Adipocyte (in vitro differentiated cells): ENCODE measurements around the gene PLXNA1.

Experiments used
- DNase-seq: peaks from one replicate; pipeline ENCODE4 v3.0.0-alpha.2; 2015; ENCODE audit warnings: low read depth
- H3K27me3 ChIP-seq: replicated peaks from 2 replicates; pipeline ENCODE4 v1.7.0; 2013; ENCODE audit warnings: mild to moderate bottlenecking, low read length, moderate library complexity; ENCODE audit not compliant: control insufficient read depth, insufficient read depth
- H3K36me3 ChIP-seq: 2 replicates; pipeline ENCODE4 v1.7.0; 2013; ENCODE audit warnings: low read length, mild to moderate bottlenecking, moderate library complexity; ENCODE audit not compliant: control insufficient read depth, insufficient read depth, severe bottlenecking
- H3K4me1 ChIP-seq: 2 replicates; pipeline ENCODE4 v1.7.0; 2013; ENCODE audit warnings: mild to moderate bottlenecking, low read length, moderate library complexity; ENCODE audit not compliant: control insufficient read depth, insufficient read depth
- H3K4me3 ChIP-seq: 2 replicates; pipeline ENCODE4 v1.7.0; 2013; ENCODE audit warnings: mild to moderate bottlenecking, low read length, moderate library complexity
- H3K9ac ChIP-seq: 2 replicates; pipeline ENCODE4 v1.7.0; 2013; ENCODE audit warnings: mild to moderate bottlenecking, low read length, moderate library complexity
- H3K9me3 ChIP-seq: 2 replicates; pipeline ENCODE4 v1.7.0; 2013; ENCODE audit warnings: mild to moderate bottlenecking, low read length, moderate library complexity; ENCODE audit not compliant: control insufficient read depth

The PLXNA1 gene

GRCh38 chr3:126961191-126961790, 21.6 kb upstream of the PLXNA1 start:
- Histone ChIP-seq H3K36me3 (no peaks in the 10 kb centered on the region), H3K9me3 (no peaks in the 10 kb centered on the region), H3K27me3 (no peaks in the 10 kb centered on the region), H3K9ac (no peak overlapping the region), H3K4me3 (no peak overlapping the region), H3K4me1 (peaks cover 25% of the 10 kb centered on the region)
- peak; percentile 58 for DNase-seq

DNA sequence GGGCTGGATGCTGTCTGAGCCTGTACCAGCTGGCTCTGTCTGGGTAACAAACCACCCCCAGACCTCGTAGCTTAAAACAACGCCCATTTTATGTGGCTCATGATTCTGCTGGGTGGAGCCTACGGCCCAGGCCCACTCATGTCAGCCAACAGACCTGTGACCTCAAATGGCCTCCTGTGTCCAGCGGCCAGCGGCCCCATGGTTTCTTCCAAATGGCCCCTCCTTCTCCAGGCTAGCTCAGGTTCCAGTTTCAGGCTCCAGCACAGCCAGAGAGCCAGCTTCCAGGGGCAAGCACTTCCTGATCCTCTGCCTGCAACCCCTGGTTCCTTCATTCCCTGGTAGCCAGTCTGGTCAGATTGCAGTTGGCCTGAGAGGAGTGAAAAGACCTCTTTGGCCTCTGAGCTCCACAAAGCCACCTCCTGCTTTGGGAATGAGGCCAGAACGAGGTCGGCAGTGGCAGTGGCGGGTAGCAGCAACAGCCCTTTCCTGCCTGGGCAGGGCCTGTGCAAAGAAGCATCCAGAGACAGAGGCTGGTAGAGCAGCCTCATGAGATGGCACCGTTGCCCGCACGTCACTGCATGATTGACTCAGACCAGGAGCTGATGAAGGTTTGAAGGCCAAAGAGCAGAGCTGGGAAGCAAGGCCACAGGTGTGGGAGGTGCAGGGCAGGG, 21.0 kb upstream of the PLXNA1 start:
- no peaks in the 10 kb centered on the region for H3K27me3 ChIP-seq
- H3K9ac ChIP-seq = no peak overlapping the region
- H3K4me1 ChIP-seq = peaks cover 25% of the 10 kb centered on the region
- no peaks in the 10 kb centered on the region for H3K36me3 ChIP-seq
- no peak overlapping the region for H3K4me3 ChIP-seq
- H3K9me3 ChIP-seq = no peaks in the 10 kb centered on the region
- no peak for DNase-seq

DNA sequence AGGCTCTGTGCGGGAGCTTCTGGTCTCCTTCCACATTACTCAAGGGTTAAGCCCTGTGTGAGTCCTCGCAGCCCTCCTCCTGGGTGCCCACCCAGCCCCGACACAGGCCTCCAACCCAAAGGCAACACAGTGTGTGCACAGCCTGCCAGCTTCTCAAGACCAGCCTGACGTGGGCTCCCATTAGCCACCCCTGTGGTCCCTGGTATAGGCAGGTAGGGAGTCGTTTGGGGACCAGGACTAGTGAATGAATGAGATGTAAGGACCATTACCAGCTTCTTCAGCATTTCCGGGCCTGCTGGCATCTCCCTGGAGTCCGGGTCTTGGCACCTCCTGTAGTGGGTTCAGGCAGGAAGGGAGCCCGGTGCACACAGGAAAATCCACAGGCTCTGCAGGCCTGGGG, 20.2 kb upstream of the PLXNA1 start:
- no peak overlapping the region for H3K4me3 ChIP-seq
- H3K9ac ChIP-seq = no peak overlapping the region
- H3K36me3 ChIP-seq = no peaks in the 10 kb centered on the region
- no peak for DNase-seq
- no peaks in the 10 kb centered on the region for H3K27me3 ChIP-seq
- H3K4me1 ChIP-seq = peaks cover 25% of the 10 kb centered on the region
- no peaks in the 10 kb centered on the region for H3K9me3 ChIP-seq

GRCh38 chr3:126963261-126964190, 19.4 kb upstream of the PLXNA1 start:
- Histone ChIP-seq H3K27me3 (no peaks in the 10 kb centered on the region), H3K4me1 (peaks cover 25% of the 10 kb centered on the region), H3K9me3 (no peaks in the 10 kb centered on the region), H3K36me3 (no peaks in the 10 kb centered on the region), H3K4me3 (no peak overlapping the region), H3K9ac (no peak overlapping the region)
- DNase-seq = no peak

DNA sequence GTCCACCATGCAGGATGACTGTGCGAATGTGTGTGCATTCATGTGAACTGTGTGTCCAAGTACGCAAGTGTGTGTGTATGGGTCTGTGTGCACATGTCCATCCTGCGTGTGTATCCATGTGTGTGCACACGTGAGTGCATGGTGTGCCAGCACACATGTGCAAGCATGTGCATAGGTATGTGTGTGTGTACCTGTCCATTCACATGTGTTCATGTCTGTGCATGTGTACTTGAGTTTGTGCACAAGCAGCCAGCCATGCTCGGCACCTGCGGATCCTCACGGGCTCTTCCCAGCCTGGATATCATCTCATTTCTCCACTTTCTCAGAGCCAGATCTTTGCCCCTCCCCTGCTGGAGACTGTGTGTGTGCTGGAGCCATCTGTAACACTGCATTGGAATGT, 18.7 kb upstream of the PLXNA1 start:
- H3K4me1 ChIP-seq = peaks cover 25% of the 10 kb centered on the region
- DNase-seq = no peak
- no peak overlapping the region for H3K9ac ChIP-seq
- no peak overlapping the region for H3K4me3 ChIP-seq
- no peaks in the 10 kb centered on the region for H3K36me3 ChIP-seq
- no peaks in the 10 kb centered on the region for H3K9me3 ChIP-seq
- H3K27me3 ChIP-seq = no peaks in the 10 kb centered on the region

DNA sequence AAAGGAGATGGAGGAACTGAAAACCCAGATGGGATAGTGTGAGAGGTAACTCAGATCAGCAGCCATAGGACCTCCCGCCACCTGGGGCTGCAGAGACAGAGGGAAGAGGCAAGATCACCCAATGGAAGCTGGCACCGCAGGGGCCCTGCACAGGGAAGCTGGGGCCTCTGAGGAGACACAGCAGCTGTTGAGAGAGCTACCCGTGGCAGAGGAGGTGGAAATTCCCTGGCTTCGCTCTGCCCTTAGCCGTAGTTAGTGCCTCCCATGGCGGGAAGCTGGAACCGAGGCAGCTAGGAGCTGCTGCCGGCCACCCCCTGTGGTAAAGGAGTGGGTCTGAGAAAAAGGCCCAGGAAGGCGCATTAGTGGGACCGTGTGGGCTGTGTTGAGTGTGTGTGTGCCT, 18.0 kb upstream of the PLXNA1 start:
- no peaks in the 10 kb centered on the region for H3K27me3 ChIP-seq
- H3K36me3 ChIP-seq = no peaks in the 10 kb centered on the region
- no peak overlapping the region for H3K9ac ChIP-seq
- no peaks in the 10 kb centered on the region for H3K9me3 ChIP-seq
- H3K4me1 ChIP-seq = peaks cover 23% of the 10 kb centered on the region
- H3K4me3 ChIP-seq = no peak overlapping the region
- no peak for DNase-seq

DNA sequence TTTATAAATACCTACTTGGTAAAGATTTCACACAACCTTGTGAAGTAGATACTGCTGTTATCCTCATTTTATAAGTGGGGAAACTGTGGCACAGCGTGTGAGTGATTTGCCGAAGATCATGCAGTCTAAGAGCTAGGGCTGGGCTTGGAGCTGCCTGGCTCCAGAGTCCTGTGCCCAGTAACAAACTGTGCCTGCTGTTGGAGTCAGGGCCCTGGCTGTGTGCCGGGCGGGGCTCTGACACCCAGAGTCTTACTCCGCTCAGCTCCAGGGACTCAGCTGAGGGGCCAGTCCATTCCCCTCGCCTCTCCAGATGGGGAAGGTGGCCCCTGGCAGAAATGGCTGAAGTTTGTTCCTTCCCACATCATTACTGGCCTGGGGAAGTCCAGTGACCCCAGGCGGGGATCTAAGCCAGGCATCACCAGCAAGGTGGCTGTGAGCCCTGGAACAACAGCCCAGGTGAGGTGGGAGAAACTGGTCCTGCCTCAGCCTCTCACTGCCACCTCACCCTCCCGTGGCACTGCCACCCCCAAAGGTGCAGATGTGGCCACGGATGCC, 17.3 kb upstream of the PLXNA1 start:
- H3K4me1 ChIP-seq = peaks cover 17% of the 10 kb centered on the region
- no peaks in the 10 kb centered on the region for H3K36me3 ChIP-seq
- no peaks in the 10 kb centered on the region for H3K27me3 ChIP-seq
- H3K9ac ChIP-seq = no peak overlapping the region
- no peak for DNase-seq
- H3K9me3 ChIP-seq = no peaks in the 10 kb centered on the region
- H3K4me3 ChIP-seq = no peak overlapping the region

DNA sequence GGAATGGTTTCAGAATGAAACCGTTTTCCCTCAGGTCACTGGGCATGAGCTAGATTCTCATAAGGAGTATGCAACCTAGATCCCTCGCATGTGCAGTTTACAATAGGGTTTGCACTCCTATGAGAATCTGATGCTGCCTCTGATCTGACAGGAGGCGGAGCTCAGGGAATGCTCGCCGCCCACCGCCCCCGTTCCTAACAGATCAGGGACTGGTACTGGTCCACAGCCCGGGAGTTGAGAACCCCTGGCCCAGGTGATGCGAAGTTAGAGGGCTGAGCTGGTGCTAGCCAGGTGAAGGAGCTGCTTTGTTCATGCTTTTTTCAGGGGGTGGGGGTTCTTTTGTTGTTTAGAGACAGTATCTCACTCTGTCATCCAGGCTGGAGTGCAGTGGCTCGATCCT, 15.5 kb upstream of the PLXNA1 start:
- peaks cover 6% of the 10 kb centered on the region for H3K4me1 ChIP-seq
- H3K9ac ChIP-seq = no peak overlapping the region
- H3K36me3 ChIP-seq = no peaks in the 10 kb centered on the region

GRCh38 chr3:126968391-126969390, 14.2 kb upstream of the PLXNA1 start:
- no peaks in the 10 kb centered on the region for H3K9me3 ChIP-seq
- no peak for DNase-seq
- no peak overlapping the region for H3K9ac ChIP-seq

More for the DNA sequence above, 15.5 kb upstream of the PLXNA1 start:
- no peaks in the 10 kb centered on the region for H3K27me3 ChIP-seq
- DNase-seq = no peak
- no peak overlapping the region for H3K4me3 ChIP-seq
- no peaks in the 10 kb centered on the region for H3K9me3 ChIP-seq

DNA sequence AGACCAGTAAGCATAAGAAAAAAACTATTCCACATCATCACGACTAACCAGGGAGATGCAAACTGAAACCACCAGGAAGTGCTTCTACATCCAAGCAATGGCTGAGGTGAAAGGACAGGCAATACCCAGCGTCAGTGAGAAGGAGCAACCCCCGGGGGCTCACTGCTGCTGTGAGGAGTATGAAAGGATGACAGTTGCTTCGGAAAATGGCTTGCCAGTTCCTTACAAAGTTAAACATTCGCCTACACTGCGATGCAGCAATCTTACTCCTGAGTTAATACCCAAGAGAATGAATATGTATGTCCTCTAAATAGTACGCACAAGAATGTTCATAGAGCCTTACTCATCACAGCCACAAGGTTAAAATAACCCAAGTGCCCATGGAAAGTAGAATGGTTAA, 13.3 kb upstream of the PLXNA1 start:
- Histone ChIP-seq H3K9ac (no peak overlapping the region), H3K4me1 (peaks cover 6% of the 10 kb centered on the region), H3K4me3 (no peak overlapping the region), H3K27me3 (no peaks in the 10 kb centered on the region), H3K36me3 (no peaks in the 10 kb centered on the region), H3K9me3 (peaks cover 9% of the 10 kb centered on the region)
- DNase-seq = peak; percentile 22

More at GRCh38 chr3:126968391-126969390, 14.2 kb upstream of the PLXNA1 start:
- no peaks in the 10 kb centered on the region for H3K36me3 ChIP-seq
- no peak overlapping the region for H3K4me3 ChIP-seq
- peaks cover 6% of the 10 kb centered on the region for H3K4me1 ChIP-seq
- no peaks in the 10 kb centered on the region for H3K27me3 ChIP-seq
